Endothelial cell of umbilical vein (primary cell): ENCODE measurements around the gene CXCL17.

Source experiments
- POLR2A ChIP-seq: IDR thresholded peaks from 2 replicates; pipeline ENCODE4 v1.6.1; 2012; ENCODE audit warnings: low read depth, mild to moderate bottlenecking, control low read depth, low read length
- POLR2AphosphoS5 ChIP-seq: IDR thresholded peaks from 2 replicates; pipeline ENCODE4 v1.6.1; 2012; ENCODE audit warnings: low read depth, mild to moderate bottlenecking, control low read depth, low read length, moderate library complexity; ENCODE audit not compliant: insufficient read depth
- TF ChIP-seq, protein P1 (sequence below), 2 donors: IDR thresholded peaks; 1 replicate in 1 of 2; 2 replicates in 1 of 2; pipeline ENCODE4 v1.5.1; 2011; ENCODE audit warnings: low read length in 2 of 2, mild to moderate bottlenecking in 2 of 2, moderate library complexity in 2 of 2, control low read depth in 1 of 2, inconsistent platforms in 1 of 2, low read depth in 1 of 2; ENCODE audit not compliant: insufficient read depth in 1 of 2; ENCODE audit errors: extremely low read depth in 1 of 2

DNA sequence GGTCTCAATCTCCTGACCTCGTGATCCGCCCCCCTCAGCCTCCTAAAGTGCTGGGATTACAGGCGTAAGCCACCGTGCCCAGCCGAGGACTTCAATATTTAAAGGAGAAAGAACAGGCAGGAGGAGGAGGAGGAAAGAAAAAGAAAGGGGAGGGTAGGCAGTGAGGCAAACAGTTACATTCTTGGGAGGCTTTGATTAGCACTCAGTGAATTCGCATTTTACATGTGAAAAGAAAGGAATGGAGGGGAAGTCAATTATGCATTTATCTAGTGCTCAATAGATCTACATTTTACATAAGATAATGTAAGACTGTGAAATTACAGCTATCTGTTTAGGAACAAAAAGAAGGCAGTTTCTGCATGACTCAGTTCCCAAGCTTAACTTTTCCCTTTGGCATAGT lies 30.9 kb upstream of the CXCL17 start:
- TF ChIP-seq, protein P1, sequence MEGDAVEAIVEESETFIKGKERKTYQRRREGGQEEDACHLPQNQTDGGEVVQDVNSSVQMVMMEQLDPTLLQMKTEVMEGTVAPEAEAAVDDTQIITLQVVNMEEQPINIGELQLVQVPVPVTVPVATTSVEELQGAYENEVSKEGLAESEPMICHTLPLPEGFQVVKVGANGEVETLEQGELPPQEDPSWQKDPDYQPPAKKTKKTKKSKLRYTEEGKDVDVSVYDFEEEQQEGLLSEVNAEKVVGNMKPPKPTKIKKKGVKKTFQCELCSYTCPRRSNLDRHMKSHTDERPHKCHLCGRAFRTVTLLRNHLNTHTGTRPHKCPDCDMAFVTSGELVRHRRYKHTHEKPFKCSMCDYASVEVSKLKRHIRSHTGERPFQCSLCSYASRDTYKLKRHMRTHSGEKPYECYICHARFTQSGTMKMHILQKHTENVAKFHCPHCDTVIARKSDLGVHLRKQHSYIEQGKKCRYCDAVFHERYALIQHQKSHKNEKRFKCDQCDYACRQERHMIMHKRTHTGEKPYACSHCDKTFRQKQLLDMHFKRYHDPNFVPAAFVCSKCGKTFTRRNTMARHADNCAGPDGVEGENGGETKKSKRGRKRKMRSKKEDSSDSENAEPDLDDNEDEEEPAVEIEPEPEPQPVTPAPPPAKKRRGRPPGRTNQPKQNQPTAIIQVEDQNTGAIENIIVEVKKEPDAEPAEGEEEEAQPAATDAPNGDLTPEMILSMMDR (IDR thresholded peaks at IDR 0.05; ENCODE audit: extremely low read depth in 1 of 2, insufficient read depth in 1 of 2, low read depth in 1 of 2, low read length in 2 of 2) = no peak
- TF ChIP-seq POLR2A (no peak), POLR2AphosphoS5 (no peak)
